Tibial nerve (tissue), 4 donors: ENCODE data around the gene PSMB2. TPM values are rescaled to one million over a fixed set of nuclear protein-coding genes. Genes with fewer than 3 reads are reported as not detected.

Experiments used
- DNase-seq, 2 donors: peaks; one replicate each; pipeline ENCODE4 v3.0.0-alpha.2; 2019; ENCODE audit warnings: low spot score in 2 of 2
- H3K27ac ChIP-seq, 4 donors: fragments of 200-600 bp; sonication (generic) in 3 of 4; one replicate each; pipeline ENCODE4 v1.5.1; 2017 to 2019; ENCODE audit warnings: mild to moderate bottlenecking in 1 of 4
- H3K27me3 ChIP-seq, 2 donors: fragments of 200-600 bp; sonication (generic) in 1 of 2; one replicate each; pipeline versions ENCODE4 v1.5.1 to v1.6.0; 2017 to 2019
- H3K36me3 ChIP-seq, 3 donors: fragments of 200-600 bp; sonication (generic); one replicate each; pipeline ENCODE4 v1.5.1; 2018 to 2019
- H3K4me1 ChIP-seq, 4 donors: fragments of 200-600 bp; sonication (generic) in 3 of 4; one replicate each; pipeline ENCODE4 v1.5.1; 2017 to 2019
- H3K4me3 ChIP-seq, 4 donors: fragments of 200-600 bp; sonication (generic) in 3 of 4; one replicate each; pipeline ENCODE4 v1.5.1; 2017 to 2019; ENCODE audit warnings: mild to moderate bottlenecking in 1 of 4, moderate library complexity in 1 of 4
- H3K9me3 ChIP-seq, 4 donors: fragments of 200-600 bp; sonication (generic) in 3 of 4; one replicate each; pipeline ENCODE4 v1.5.1; 2017 to 2019
- CTCF ChIP-seq, 5 experiments: fragments of 200-600 bp in 3 of 5; fragments of 450-650 bp in 2 of 5; sonication (generic) in 3 of 5; IDR thresholded peaks; one replicate each; pipeline ENCODE4 v1.5.1; 2016 to 2019; ENCODE audit warnings: antibody characterized with exemption in 5 of 5, mild to moderate bottlenecking in 3 of 5, moderate library complexity in 2 of 5
- EP300 ChIP-seq, 2 donors: sonication (generic); formaldehyde crosslinking; IDR thresholded peaks; one replicate each; pipeline ENCODE4 v1.6.1; 2017; ENCODE audit warnings: antibody characterized with exemption in 2 of 2, mild to moderate bottlenecking in 1 of 2
- POLR2A ChIP-seq, 2 donors: fragments of 450-650 bp; IDR thresholded peaks; one replicate each; pipeline ENCODE4 v1.6.1; 2017; ENCODE audit warnings: antibody characterized with exemption in 2 of 2, mild to moderate bottlenecking in 2 of 2, moderate library complexity in 2 of 2
- WGBS, 2 donors: methylation state at CpG; one replicate each; pipeline ENCODE4 v1.1.5; 2018; 5-methylcytosine and 5-hydroxymethylcytosine counted together
- total RNA-seq, 4 donors: library from RNA; depleted of rRNA; stranded (reverse); fragments of >200 nt; gene quantifications; one replicate each; pipeline ENCODE4 v1.1.0, GENCODE V29; 2016

Gene PSMB2
- total RNA-seq, 4 donors from 2014 or later = 24.9 to 41.4 (median 33.8) TPM

GRCh38 chr1:35642471-35642955, 1.2 kb upstream of the PSMB2 start:
- Histone ChIP-seq H3K9me3 (no peaks in the 10 kb centered on the region), H3K27ac (peak overlapping the region; percentile 68 to 93 (median 88)), H3K36me3 (no peaks in the 10 kb centered on the region), H3K4me1 (peaks cover 0 to 40% (median 27%) of the 10 kb centered on the region in 4 donors), H3K4me3 (peak overlapping the region; percentile 65 to 87 (median 72)), H3K27me3 (no peaks in the 10 kb centered on the region)
- TF ChIP-seq EP300 (IDR thresholded peaks at IDR 0.05) (no peak), POLR2A (IDR thresholded peaks at IDR 0.05) (no peak), CTCF (IDR thresholded peaks at IDR 0.05) (no peak)
- WGBS, 2 donors = 25 to 27% methylated on average over 14 of the region's 14 CpGs
- no peak for DNase-seq

- WGBS, 2 donors = 20 to 22% methylated on average over 29 of the region's 29 CpGs
- no peak for DNase-seq
- H3K36me3 ChIP-seq = peaks cover 0 to 4% (median 0%) of the 10 kb centered on the region in 3 donors
- H3K27ac ChIP-seq = peak overlapping the region; percentile 68 to 93 (median 88)
- peak overlapping the region; percentile 65 to 87 (median 72) for H3K4me3 ChIP-seq
- peaks cover 0 to 58% (median 35%) of the 10 kb centered on the region in 4 donors for H3K4me1 ChIP-seq
- H3K27me3 ChIP-seq = no peaks in the 10 kb centered on the region
- H3K9me3 ChIP-seq = no peaks in the 10 kb centered on the region
- no peak for TF ChIP-seq EP300 (IDR thresholded peaks at IDR 0.05)
- no peak for TF ChIP-seq CTCF (IDR thresholded peaks at IDR 0.05)
Observed at GRCh38 chr1:35640380-35641232, 720 bp downstream of the PSMB2 start.

GRCh38 chr1:35637401-35637809, 3.9 kb downstream of the PSMB2 start:
- peak overlapping the region; percentile 50 to 92 (median 78) for H3K27ac ChIP-seq
- H3K36me3 ChIP-seq = peaks cover 0 to 36% (median 0%) of the 10 kb centered on the region in 3 donors
- no peak for DNase-seq
- 0% methylated on average over 1 of the region's 1 CpG for WGBS, 2 donors
- H3K4me3 ChIP-seq = peak overlapping the region in 2 of 4 donors; percentile 17 to 38
- TF ChIP-seq CTCF (IDR thresholded peaks at IDR 0.05) = no peak
- TF ChIP-seq POLR2A (IDR thresholded peaks at IDR 0.05) = no peak
- TF ChIP-seq EP300 (IDR thresholded peaks at IDR 0.05) = no peak
- no peaks in the 10 kb centered on the region for H3K27me3 ChIP-seq
- peaks cover 0 to 62% (median 35%) of the 10 kb centered on the region in 4 donors for H3K4me1 ChIP-seq
- no peaks in the 10 kb centered on the region for H3K9me3 ChIP-seq

GRCh38 chr1:35633547-35633946, 7.8 kb downstream of the PSMB2 start:
- H3K9me3 ChIP-seq = no peaks in the 10 kb centered on the region
- H3K4me1 ChIP-seq = peaks cover 0 to 38% (median 19%) of the 10 kb centered on the region in 4 donors
- H3K27ac ChIP-seq = no peak overlapping the region
- no peaks in the 10 kb centered on the region for H3K27me3 ChIP-seq
- DNase-seq = no peak
- no peak overlapping the region for H3K4me3 ChIP-seq
- H3K36me3 ChIP-seq = peaks cover 0 to 73% (median 11%) of the 10 kb centered on the region in 3 donors
- no peak for TF ChIP-seq POLR2A (IDR thresholded peaks at IDR 0.05)
- TF ChIP-seq CTCF (IDR thresholded peaks at IDR 0.05) = no peak

GRCh38 chr1:35631396-35631795, 9.9 kb downstream of the PSMB2 start:
- TF ChIP-seq POLR2A (IDR thresholded peaks at IDR 0.05) (no peak), CTCF (IDR thresholded peaks at IDR 0.05) (no peak), EP300 (IDR thresholded peaks at IDR 0.05) (no peak)
- peaks cover 0 to 88% (median 11%) of the 10 kb centered on the region in 3 donors for H3K36me3 ChIP-seq
- peaks cover 0 to 16% (median 0%) of the 10 kb centered on the region in 4 donors for H3K4me1 ChIP-seq
- no peaks in the 10 kb centered on the region for H3K9me3 ChIP-seq
- WGBS, 2 donors = 86 to 92% methylated on average over 3 of the region's 3 CpGs
- H3K4me3 ChIP-seq = no peak overlapping the region
- no peak for DNase-seq
- H3K27ac ChIP-seq = no peak overlapping the region
- no peaks in the 10 kb centered on the region for H3K27me3 ChIP-seq
